Measurements from ENCODE around the gene EGF.

DNA sequence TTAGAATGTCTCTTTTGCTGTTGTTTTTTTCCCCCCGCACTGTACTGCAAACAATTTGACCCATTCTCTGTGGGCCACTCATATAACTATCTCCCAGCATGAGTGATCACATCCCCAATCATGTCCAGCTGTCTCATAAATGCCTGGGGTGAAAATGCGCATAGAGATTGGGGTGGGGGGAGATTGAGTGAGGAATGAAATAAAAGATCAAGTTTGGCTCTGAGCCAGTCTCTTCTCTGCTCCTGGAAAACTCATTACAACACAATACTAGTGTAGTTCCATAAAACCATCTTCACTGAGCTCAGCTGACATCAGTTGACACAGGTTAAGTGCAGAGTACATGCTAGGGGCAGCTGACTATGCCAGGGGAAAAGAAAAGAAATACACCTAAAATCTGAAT lies 96.9 kb downstream of the EGF start:
- TF ChIP-seq, protein P1, sequence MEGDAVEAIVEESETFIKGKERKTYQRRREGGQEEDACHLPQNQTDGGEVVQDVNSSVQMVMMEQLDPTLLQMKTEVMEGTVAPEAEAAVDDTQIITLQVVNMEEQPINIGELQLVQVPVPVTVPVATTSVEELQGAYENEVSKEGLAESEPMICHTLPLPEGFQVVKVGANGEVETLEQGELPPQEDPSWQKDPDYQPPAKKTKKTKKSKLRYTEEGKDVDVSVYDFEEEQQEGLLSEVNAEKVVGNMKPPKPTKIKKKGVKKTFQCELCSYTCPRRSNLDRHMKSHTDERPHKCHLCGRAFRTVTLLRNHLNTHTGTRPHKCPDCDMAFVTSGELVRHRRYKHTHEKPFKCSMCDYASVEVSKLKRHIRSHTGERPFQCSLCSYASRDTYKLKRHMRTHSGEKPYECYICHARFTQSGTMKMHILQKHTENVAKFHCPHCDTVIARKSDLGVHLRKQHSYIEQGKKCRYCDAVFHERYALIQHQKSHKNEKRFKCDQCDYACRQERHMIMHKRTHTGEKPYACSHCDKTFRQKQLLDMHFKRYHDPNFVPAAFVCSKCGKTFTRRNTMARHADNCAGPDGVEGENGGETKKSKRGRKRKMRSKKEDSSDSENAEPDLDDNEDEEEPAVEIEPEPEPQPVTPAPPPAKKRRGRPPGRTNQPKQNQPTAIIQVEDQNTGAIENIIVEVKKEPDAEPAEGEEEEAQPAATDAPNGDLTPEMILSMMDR (IDR thresholded peaks at IDR 0.05), result no peak
- no peak for TF ChIP-seq EZH2phosphoT487 (IDR thresholded peaks at IDR 0.05)
- no peak for TF ChIP-seq EZH2 (IDR thresholded peaks at IDR 0.05)

Data from neural progenitor cell (in vitro differentiated cells).